ENCODE results near the gene NTN1. TPM values are rescaled to one million over a fixed set of nuclear protein-coding genes. Genes with fewer than 3 reads are reported as not detected.

Gene NTN1
- total and polyA plus RNA-seq, 2 of the 4 experiments (the other 2 are of a cell fraction) = under 0.01 to 0.07 TPM

DNA sequence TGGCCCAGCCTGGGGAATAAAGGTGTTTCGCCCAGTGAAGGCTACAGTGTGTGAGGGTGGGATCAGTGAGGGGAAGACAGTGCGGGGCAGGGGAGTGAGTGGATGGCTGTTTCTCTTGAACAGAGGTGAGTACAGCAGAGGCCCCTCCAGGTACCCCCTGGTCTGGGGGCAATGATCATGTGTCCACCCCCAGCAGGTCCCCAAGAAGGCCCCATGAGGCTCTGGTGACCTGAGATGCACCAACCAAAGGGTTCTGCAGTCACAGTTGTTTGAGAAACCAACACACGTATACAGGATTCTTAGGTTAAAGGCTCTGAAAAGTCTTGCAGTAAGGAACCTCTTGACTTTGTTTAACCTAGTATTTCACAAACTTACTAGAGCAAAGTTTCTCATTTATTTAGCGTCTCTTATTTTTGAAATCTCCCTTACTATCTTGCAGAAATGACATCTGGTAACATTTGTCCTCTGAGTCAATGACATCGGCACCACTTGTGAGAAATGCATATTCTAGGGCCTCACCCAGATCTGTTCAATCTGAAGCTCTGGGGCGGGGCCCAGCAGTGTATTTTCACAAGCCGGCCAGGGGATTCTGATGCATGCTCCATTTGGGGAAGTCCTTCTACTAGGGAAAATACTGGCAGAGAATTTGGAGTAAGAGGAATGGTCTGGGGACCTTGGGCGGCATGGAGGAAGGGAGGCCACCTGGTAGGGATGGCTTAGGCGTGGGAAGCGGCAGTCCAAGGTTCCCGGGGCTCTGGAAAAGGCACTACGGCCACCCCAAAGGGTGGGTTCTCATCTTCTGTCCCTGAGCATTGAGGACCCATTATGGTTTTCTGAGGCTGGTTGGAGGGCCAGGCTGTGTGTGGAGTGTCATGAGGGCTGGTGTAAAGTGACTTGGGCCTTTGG is 217.3 kb downstream of the NTN1 start (continued):
- TF ChIP-seq, protein P1, sequence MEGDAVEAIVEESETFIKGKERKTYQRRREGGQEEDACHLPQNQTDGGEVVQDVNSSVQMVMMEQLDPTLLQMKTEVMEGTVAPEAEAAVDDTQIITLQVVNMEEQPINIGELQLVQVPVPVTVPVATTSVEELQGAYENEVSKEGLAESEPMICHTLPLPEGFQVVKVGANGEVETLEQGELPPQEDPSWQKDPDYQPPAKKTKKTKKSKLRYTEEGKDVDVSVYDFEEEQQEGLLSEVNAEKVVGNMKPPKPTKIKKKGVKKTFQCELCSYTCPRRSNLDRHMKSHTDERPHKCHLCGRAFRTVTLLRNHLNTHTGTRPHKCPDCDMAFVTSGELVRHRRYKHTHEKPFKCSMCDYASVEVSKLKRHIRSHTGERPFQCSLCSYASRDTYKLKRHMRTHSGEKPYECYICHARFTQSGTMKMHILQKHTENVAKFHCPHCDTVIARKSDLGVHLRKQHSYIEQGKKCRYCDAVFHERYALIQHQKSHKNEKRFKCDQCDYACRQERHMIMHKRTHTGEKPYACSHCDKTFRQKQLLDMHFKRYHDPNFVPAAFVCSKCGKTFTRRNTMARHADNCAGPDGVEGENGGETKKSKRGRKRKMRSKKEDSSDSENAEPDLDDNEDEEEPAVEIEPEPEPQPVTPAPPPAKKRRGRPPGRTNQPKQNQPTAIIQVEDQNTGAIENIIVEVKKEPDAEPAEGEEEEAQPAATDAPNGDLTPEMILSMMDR (conservative IDR thresholded peaks at IDR 0.05; ENCODE audit: low read depth, low read length) = no peak
